Measurements from ENCODE around the gene FAM98A.

FAM98A gene

GRCh38 chr2:33595385-33595784 is 3.7 kb downstream of the FAM98A start:
- DNase-seq, result no peak

GRCh38 chr2:33589444-33589843 is 9.7 kb downstream of the FAM98A start:
- DNase-seq, result no peak

- DNase-seq, result no peak
Observed at GRCh38 chr2:33588232-33588631, 10.9 kb downstream of the FAM98A start.

GRCh38 chr2:33586766-33587165 is 12.3 kb downstream of the FAM98A start:
- DNase-seq, result no peak

- DNase-seq, result no peak
Observed at GRCh38 chr2:33583194-33583938, 15.7 kb downstream of the FAM98A start.

- DNase-seq, result no peak
Observed at GRCh38 chr2:33581872-33582271, 17.2 kb downstream of the FAM98A start.

- DNase-seq, result no peak
Observed at GRCh38 chr2:33579227-33579626, 19.9 kb downstream of the FAM98A start.

- no peak for DNase-seq
Observed at GRCh38 chr2:33577668-33578067, 21.4 kb downstream of the FAM98A start.

- DNase-seq, result no peak
Observed at GRCh38 chr2:33577084-33577483, 22.0 kb downstream of the FAM98A start.

GRCh38 chr2:33573657-33574056 is 25.4 kb downstream of the FAM98A start:
- DNase-seq, result no peak

- no peak for DNase-seq
Observed at GRCh38 chr2:33570681-33571080, 28.4 kb downstream of the FAM98A start.

- no peak for DNase-seq
Observed at GRCh38 chr2:33561872-33562271, 37.2 kb downstream of the FAM98A start.

- DNase-seq, result no peak
Observed at GRCh38 chr2:33560017-33560416, 39.1 kb downstream of the FAM98A start.

GRCh38 chr2:33559328-33559727 is 39.8 kb downstream of the FAM98A start:
- DNase-seq, result no peak

- no peak for DNase-seq
Observed at GRCh38 chr2:33555681-33556080, 43.4 kb downstream of the FAM98A start.

GRCh38 chr2:33552758-33553461 is 46.2 kb downstream of the FAM98A start:
- no peak for DNase-seq

GRCh38 chr2:33550206-33550605 is 48.9 kb downstream of the FAM98A start:
- DNase-seq, result no peak

GRCh38 chr2:33541243-33541642 is 57.9 kb downstream of the FAM98A start:
- no peak for DNase-seq

- DNase-seq, result no peak
Observed at GRCh38 chr2:33535421-33535820, 63.7 kb downstream of the FAM98A start.
